PC-9 (cell line): Measurements from ENCODE around the gene NT5DC3.

ENCODE experiments used
- CTCF ChIP-seq: fragments of 200-600 bp; sonication (generic); conservative IDR thresholded peaks from 2 replicates; pipeline ENCODE4 v1.6.1; 2017; ENCODE audit warnings: mixed run types, antibody characterized with exemption, mild to moderate bottlenecking, moderate library complexity
- EZH2 ChIP-seq: fragments of 200-600 bp; sonication (generic); IDR thresholded peaks from 2 replicates; pipeline ENCODE4 v1.8.0; 2017; ENCODE audit warnings: antibody characterized with exemption, low read depth

GRCh38 chr12:103791350-103791920, 49.6 kb downstream of the NT5DC3 start:
- TF ChIP-seq CTCF (no peak), EZH2 (no peak)
